Spinal cord (tissue), 10 donors: ENCODE measurements around the gene RNF11. TPM values are rescaled to one million over a fixed set of nuclear protein-coding genes. Genes with fewer than 3 reads are reported as not detected.

ENCODE experiments used
- DNase-seq, 6 donors: peaks; one replicate each; pipeline versions ENCODE4 v3.0.0 to v3.0.0-alpha.2; 2013 to 2015; ENCODE audit warnings: low spot score in 6 of 6, low read depth in 4 of 6
- H3K27ac ChIP-seq: one replicate; pipeline ENCODE4 v1.5.1; 2013; ENCODE audit warnings: low read depth, low read length, control low read depth
- H3K27me3 ChIP-seq: one replicate; pipeline ENCODE4 v1.6.1; 2013; ENCODE audit warnings: low read length; ENCODE audit not compliant: control insufficient read depth, insufficient read depth
- H3K36me3 ChIP-seq: one replicate; pipeline ENCODE4 v1.6.1; 2013; ENCODE audit warnings: low read length; ENCODE audit not compliant: control insufficient read depth, insufficient read depth
- H3K4me1 ChIP-seq: one replicate; pipeline ENCODE4 v1.6.1; 2013; ENCODE audit warnings: low read length; ENCODE audit not compliant: control insufficient read depth, insufficient read depth
- H3K4me3 ChIP-seq: one replicate; pipeline ENCODE4 v1.5.1; 2013; ENCODE audit warnings: low read depth, low read length, control low read depth
- H3K9me3 ChIP-seq: one replicate; pipeline ENCODE4 v1.6.1; 2013; ENCODE audit warnings: low read length; ENCODE audit not compliant: control insufficient read depth, insufficient read depth
- WGBS: methylation state at CpG from one replicate; pipeline ENCODE4 v1.1.5; 2013; ENCODE audit warnings: missing lambda C conversion rate; ENCODE audit not compliant: insufficient coverage; 5-methylcytosine and 5-hydroxymethylcytosine counted together
- polyA plus RNA-seq, 2 donors: library from polyadenylated mRNA; unstranded; fragments of 120-200 nt; gene quantifications; one replicate each; pipeline ENCODE4 v1.2.1, GENCODE V29; 2013; ENCODE audit not compliant: insufficient read length in 2 of 2
- total RNA-seq, 2 donors: library from RNA; depleted of rRNA in 1 of 2; stranded (reverse); fragments of 120-200 nt in 1 of 2; fragments of >200 nt in 1 of 2; gene quantifications; one replicate each; pipeline versions ENCODE4 v1.2.3 to v1.2.4, GENCODE V29; 2013 to 2014
- donor health status: healthy.

Gene RNF11
- total and polyA plus RNA-seq, 4 donors = 146 to 203 (median 173) TPM

- no peak for DNase-seq
- peaks cover 9% of the 10 kb centered on the region for H3K36me3 ChIP-seq
- H3K4me1 ChIP-seq = peaks cover 18% of the 10 kb centered on the region
- 86% methylated on average over 24 of the region's 25 CpGs for WGBS
- no peak overlapping the region for H3K4me3 ChIP-seq
- no peaks in the 10 kb centered on the region for H3K27me3 ChIP-seq
- no peak overlapping the region for H3K27ac ChIP-seq
- no peaks in the 10 kb centered on the region for H3K9me3 ChIP-seq
These were observed 61.6 kb downstream of the RNF11 start for GRCh38 chr1:51297401-51298321.

GRCh38 chr1:51298322-51298705 lies 62.2 kb downstream of the RNF11 start:
- no peaks in the 10 kb centered on the region for H3K27me3 ChIP-seq
- peaks cover 11% of the 10 kb centered on the region for H3K36me3 ChIP-seq
- no peaks in the 10 kb centered on the region for H3K9me3 ChIP-seq
- no peak for DNase-seq
- 96% methylated on average over 2 of the region's 4 CpGs for WGBS
- H3K4me1 ChIP-seq = peaks cover 18% of the 10 kb centered on the region
- no peak overlapping the region for H3K4me3 ChIP-seq
- H3K27ac ChIP-seq = no peak overlapping the region

- Histone ChIP-seq H3K9me3 (no peaks in the 10 kb centered on the region), H3K27ac (no peak overlapping the region), H3K27me3 (no peaks in the 10 kb centered on the region), H3K36me3 (peaks cover 11% of the 10 kb centered on the region), H3K4me1 (peaks cover 18% of the 10 kb centered on the region), H3K4me3 (no peak overlapping the region)
- WGBS = 94% methylated on average over 7 of the region's 11 CpGs
- DNase-seq = no peak
These were observed 63.3 kb downstream of the RNF11 start for GRCh38 chr1:51299185-51299885.

- 89% methylated on average over 3 of the region's 6 CpGs for WGBS
- Histone ChIP-seq H3K36me3 (peaks cover 11% of the 10 kb centered on the region), H3K4me3 (no peak overlapping the region), H3K9me3 (no peaks in the 10 kb centered on the region), H3K4me1 (peaks cover 18% of the 10 kb centered on the region), H3K27ac (no peak overlapping the region), H3K27me3 (no peaks in the 10 kb centered on the region)
- no peak for DNase-seq
These were observed 64.1 kb downstream of the RNF11 start for GRCh38 chr1:51299981-51300670.

GRCh38 chr1:51301152-51301843 lies 65.2 kb downstream of the RNF11 start:
- no peak overlapping the region for H3K27ac ChIP-seq
- no peaks in the 10 kb centered on the region for H3K9me3 ChIP-seq
- H3K27me3 ChIP-seq = no peaks in the 10 kb centered on the region
- H3K4me3 ChIP-seq = no peak overlapping the region
- 82% methylated on average over 10 of the region's 10 CpGs for WGBS
- no peak for DNase-seq
- peaks cover 13% of the 10 kb centered on the region for H3K4me1 ChIP-seq
- H3K36me3 ChIP-seq = peaks cover 8% of the 10 kb centered on the region

- DNase-seq = no peak
- Histone ChIP-seq H3K36me3 (peaks cover 8% of the 10 kb centered on the region), H3K4me1 (peaks cover 8% of the 10 kb centered on the region), H3K9me3 (no peaks in the 10 kb centered on the region), H3K27me3 (no peaks in the 10 kb centered on the region), H3K4me3 (no peak overlapping the region), H3K27ac (no peak overlapping the region)
- 17% methylated on average over 1 of the region's 3 CpGs for WGBS
These were observed 65.7 kb downstream of the RNF11 start for GRCh38 chr1:51301844-51302162.

GRCh38 chr1:51302270-51302669 lies 66.2 kb downstream of the RNF11 start:
- no peak overlapping the region for H3K4me3 ChIP-seq
- no peaks in the 10 kb centered on the region for H3K9me3 ChIP-seq
- 87% methylated on average over 8 of the region's 10 CpGs for WGBS
- H3K36me3 ChIP-seq = peaks cover 8% of the 10 kb centered on the region
- H3K4me1 ChIP-seq = peaks cover 3% of the 10 kb centered on the region
- H3K27me3 ChIP-seq = no peaks in the 10 kb centered on the region
- no peak overlapping the region for H3K27ac ChIP-seq
- DNase-seq = no peak

- DNase-seq = no peak
- no peaks in the 10 kb centered on the region for H3K27me3 ChIP-seq
- H3K4me3 ChIP-seq = no peak overlapping the region
- peaks cover 8% of the 10 kb centered on the region for H3K36me3 ChIP-seq
- H3K27ac ChIP-seq = no peak overlapping the region
- WGBS = 85% methylated on average over 3 of the region's 7 CpGs
- no peaks in the 10 kb centered on the region for H3K9me3 ChIP-seq
- no peaks in the 10 kb centered on the region for H3K4me1 ChIP-seq
These were observed 66.7 kb downstream of the RNF11 start for GRCh38 chr1:51302746-51303145.

- H3K27ac ChIP-seq = no peak overlapping the region
- H3K36me3 ChIP-seq = peaks cover 8% of the 10 kb centered on the region
- WGBS = 50% methylated on average over 1 of the region's 6 CpGs
- no peaks in the 10 kb centered on the region for H3K27me3 ChIP-seq
- DNase-seq = no peak
- H3K4me1 ChIP-seq = no peaks in the 10 kb centered on the region
- no peak overlapping the region for H3K4me3 ChIP-seq
- H3K9me3 ChIP-seq = no peaks in the 10 kb centered on the region
These were observed 67.2 kb downstream of the RNF11 start for GRCh38 chr1:51303315-51303714.
